Measurements from ENCODE around the gene TRIM5.

TRIM5 gene

GRCh38 chr11:5705688-5706087 is 20.8 kb upstream of the TRIM5 start:
- Histone ChIP-seq H3K79me2 (ENCODE audit: low read length) (no peaks in the 10 kb centered on the region), H3K27me3 (ENCODE audit: low read depth, low read length) (no peaks in the 10 kb centered on the region), H3K4me1 (ENCODE audit: low read length) (peaks cover 10% of the 10 kb centered on the region), H2AFZ (ENCODE audit: low read depth, low read length) (no peak overlapping the region), H4K20me1 (ENCODE audit: insufficient read depth, low read length) (no peaks in the 10 kb centered on the region), H3K9me3 (ENCODE audit: insufficient read depth, low read length) (no peaks in the 10 kb centered on the region), H3K36me3 (replicated peaks; ENCODE audit: low read depth, low read length) (peaks cover 27% of the 10 kb centered on the region), H3K4me2 (ENCODE audit: low read length) (no peak overlapping the region), H3K27ac (ENCODE audit: low read length) (no peak overlapping the region), H3K9ac (ENCODE audit: low read length) (no peak overlapping the region), H3K4me3 (ENCODE audit: low read length) (no peak overlapping the region)
- TF ChIP-seq EZH2phosphoT487 (IDR thresholded peaks at IDR 0.05; ENCODE audit: low read depth) (no peak), CTCF (IDR thresholded peaks at IDR 0.05; ENCODE audit: low read depth, low read length) (no peak)

- no peaks in the 10 kb centered on the region for H3K9me3 ChIP-seq (ENCODE audit: insufficient read depth, low read length)
- H3K9ac ChIP-seq (ENCODE audit: low read length), result no peak overlapping the region
- no peak overlapping the region for H2AFZ ChIP-seq (ENCODE audit: low read depth, low read length)
- no peak for TF ChIP-seq CTCF (IDR thresholded peaks at IDR 0.05; ENCODE audit: low read depth, low read length)
- no peaks in the 10 kb centered on the region for H4K20me1 ChIP-seq (ENCODE audit: insufficient read depth, low read length)
- H3K4me1 ChIP-seq (ENCODE audit: low read length), result peaks cover 10% of the 10 kb centered on the region
- H3K36me3 ChIP-seq (replicated peaks; ENCODE audit: low read depth, low read length), result peaks cover 27% of the 10 kb centered on the region
- H3K4me3 ChIP-seq (ENCODE audit: low read length), result no peak overlapping the region
- no peak overlapping the region for H3K27ac ChIP-seq (ENCODE audit: low read length)
- no peaks in the 10 kb centered on the region for H3K27me3 ChIP-seq (ENCODE audit: low read depth, low read length)
- no peaks in the 10 kb centered on the region for H3K79me2 ChIP-seq (ENCODE audit: low read length)
- no peak overlapping the region for H3K4me2 ChIP-seq (ENCODE audit: low read length)
These were observed 19.1 kb upstream of the TRIM5 start for GRCh38 chr11:5703741-5704536.

- Histone ChIP-seq H3K36me3 (replicated peaks; ENCODE audit: low read depth, low read length) (peaks cover 28% of the 10 kb centered on the region), H3K9me3 (ENCODE audit: insufficient read depth, low read length) (no peaks in the 10 kb centered on the region), H4K20me1 (ENCODE audit: insufficient read depth, low read length) (no peaks in the 10 kb centered on the region), H2AFZ (ENCODE audit: low read depth, low read length) (no peak overlapping the region), H3K27me3 (ENCODE audit: low read depth, low read length) (no peaks in the 10 kb centered on the region), H3K79me2 (ENCODE audit: low read length) (no peaks in the 10 kb centered on the region), H3K27ac (ENCODE audit: low read length) (no peak overlapping the region), H3K4me1 (ENCODE audit: low read length) (peaks cover 10% of the 10 kb centered on the region), H3K4me2 (ENCODE audit: low read length) (no peak overlapping the region), H3K4me3 (ENCODE audit: low read length) (no peak overlapping the region), H3K9ac (ENCODE audit: low read length) (no peak overlapping the region)
- no peak for TF ChIP-seq EZH2phosphoT487 (IDR thresholded peaks at IDR 0.05; ENCODE audit: low read depth)
- no peak for TF ChIP-seq CTCF (IDR thresholded peaks at IDR 0.05; ENCODE audit: low read depth, low read length)
These were observed 16.2 kb upstream of the TRIM5 start for GRCh38 chr11:5701055-5701577.

DNA sequence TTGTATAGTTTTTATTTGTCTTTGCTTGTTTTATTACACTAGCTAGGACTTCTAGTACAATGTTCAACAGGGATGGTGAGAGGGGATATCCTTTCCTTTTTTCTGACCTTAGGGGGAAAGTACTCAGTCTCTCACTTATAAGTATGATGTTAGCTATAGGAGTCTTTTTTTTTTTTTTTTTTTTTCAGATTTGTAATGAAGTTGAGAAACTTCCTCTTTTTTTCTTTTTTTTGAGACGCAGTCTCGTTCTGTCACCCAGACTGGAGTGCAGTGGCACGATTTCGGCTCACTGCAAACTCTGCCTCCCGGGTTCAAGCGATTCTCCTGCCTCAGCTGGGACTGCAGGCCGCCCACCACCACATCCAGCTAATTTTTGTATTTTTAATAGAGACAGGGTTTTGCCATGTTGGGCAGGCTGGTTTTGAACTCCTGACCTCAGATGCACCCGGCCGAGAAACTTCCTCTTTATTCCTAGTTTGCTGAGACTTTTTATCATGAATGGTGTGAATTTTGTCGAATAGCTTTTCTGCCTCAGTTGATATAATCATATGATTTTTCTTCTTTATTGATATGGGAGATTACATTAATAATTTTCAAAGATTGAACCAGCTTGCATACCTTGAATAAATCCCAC is 15.7 kb upstream of the TRIM5 start:
- no peak overlapping the region for H3K27ac ChIP-seq (ENCODE audit: low read length)
- no peaks in the 10 kb centered on the region for H3K9me3 ChIP-seq (ENCODE audit: insufficient read depth, low read length)
- no peaks in the 10 kb centered on the region for H3K27me3 ChIP-seq (ENCODE audit: low read depth, low read length)
- peaks cover 28% of the 10 kb centered on the region for H3K36me3 ChIP-seq (replicated peaks; ENCODE audit: low read depth, low read length)
- H3K9ac ChIP-seq (ENCODE audit: low read length), result no peak overlapping the region
- H3K4me3 ChIP-seq (ENCODE audit: low read length), result no peak overlapping the region
- H2AFZ ChIP-seq (ENCODE audit: low read depth, low read length), result no peak overlapping the region
- no peaks in the 10 kb centered on the region for H3K79me2 ChIP-seq (ENCODE audit: low read length)
- H4K20me1 ChIP-seq (ENCODE audit: insufficient read depth, low read length), result no peaks in the 10 kb centered on the region
- H3K4me1 ChIP-seq (ENCODE audit: low read length), result peaks cover 10% of the 10 kb centered on the region
- no peak for TF ChIP-seq CTCF (IDR thresholded peaks at IDR 0.05; ENCODE audit: low read depth, low read length)
- no peak for TF ChIP-seq EZH2phosphoT487 (IDR thresholded peaks at IDR 0.05; ENCODE audit: low read depth)
- no peak overlapping the region for H3K4me2 ChIP-seq (ENCODE audit: low read length)
